Nephron progenitor cell (in vitro differentiated cells): ENCODE measurements around the gene CAMK2D.

ENCODE experiments used
- DNase-seq: peaks from one replicate; pipeline ENCODE4 v3.0.0; 2021
- H3K27ac Mint-ChIP-seq: 2 replicates; pipeline ENCODE4 v1.8.0; 2021; ENCODE audit warnings: mild to moderate bottlenecking, moderate library complexity, mixed read lengths
- H3K27me3 Mint-ChIP-seq: 2 replicates; pipeline ENCODE4 v1.8.0; 2021; ENCODE audit warnings: mild to moderate bottlenecking, low read depth, mixed read lengths; ENCODE audit not compliant: poor library complexity
- H3K36me3 Mint-ChIP-seq: 2 replicates; pipeline ENCODE4 v1.8.0; 2021; ENCODE audit warnings: low read depth, mixed read lengths
- H3K4me1 Mint-ChIP-seq: 2 replicates; pipeline ENCODE4 v1.8.0; 2021; ENCODE audit warnings: mixed read lengths
- H3K4me3 Mint-ChIP-seq: 2 replicates; pipeline ENCODE4 v1.8.0; 2021; ENCODE audit warnings: mild to moderate bottlenecking, moderate library complexity, mixed read lengths
- H3K9me3 Mint-ChIP-seq: 2 replicates; pipeline ENCODE4 v1.8.0; 2021; ENCODE audit warnings: mild to moderate bottlenecking, moderate library complexity, mixed read lengths
- CTCF ChIP-seq: fragments of 200-600 bp; sonication (generic); IDR thresholded peaks from 2 replicates; pipeline ENCODE4 v1.5.0; 2021; ENCODE audit warnings: antibody characterized with exemption

CAMK2D gene

GRCh38 chr4:113467581-113467980, 294.0 kb downstream of the CAMK2D start:
- Mint-ChIP-seq H3K27ac (no peak overlapping the region), H3K36me3 (peaks cover 14% of the 10 kb centered on the region), H3K4me3 (no peak overlapping the region), H3K9me3 (no peaks in the 10 kb centered on the region), H3K27me3 (no peaks in the 10 kb centered on the region), H3K4me1 (peaks cover 15% of the 10 kb centered on the region)
- no peak for DNase-seq
- TF ChIP-seq CTCF, result no peak

- H3K4me1 Mint-ChIP-seq, result peaks cover 8% of the 10 kb centered on the region
- H3K27me3 Mint-ChIP-seq, result no peaks in the 10 kb centered on the region
- no peak for DNase-seq
- no peak overlapping the region for H3K27ac Mint-ChIP-seq
- TF ChIP-seq CTCF, result no peak
- H3K36me3 Mint-ChIP-seq, result peaks cover 16% of the 10 kb centered on the region
- H3K9me3 Mint-ChIP-seq, result no peaks in the 10 kb centered on the region
- no peak overlapping the region for H3K4me3 Mint-ChIP-seq
Observed at GRCh38 chr4:113462286-113462685, 299.3 kb downstream of the CAMK2D start.

- H3K4me1 Mint-ChIP-seq, result peaks cover 11% of the 10 kb centered on the region
- no peak for TF ChIP-seq CTCF
- no peak for DNase-seq
- H3K9me3 Mint-ChIP-seq, result no peaks in the 10 kb centered on the region
- H3K27me3 Mint-ChIP-seq, result no peaks in the 10 kb centered on the region
- H3K4me3 Mint-ChIP-seq, result no peak overlapping the region
- peaks cover 24% of the 10 kb centered on the region for H3K36me3 Mint-ChIP-seq
- no peak overlapping the region for H3K27ac Mint-ChIP-seq
Observed at GRCh38 chr4:113461281-113461680, 300.3 kb downstream of the CAMK2D start.

- Mint-ChIP-seq H3K36me3 (peaks cover 22% of the 10 kb centered on the region), H3K27me3 (no peaks in the 10 kb centered on the region)
Observed at GRCh38 chr4:113457886-113458285, 303.7 kb downstream of the CAMK2D start.

GRCh38 chr4:113457121-113457520, 304.4 kb downstream of the CAMK2D start:
- Mint-ChIP-seq H3K36me3 (peaks cover 22% of the 10 kb centered on the region), H3K27me3 (no peaks in the 10 kb centered on the region)

More at GRCh38 chr4:113457886-113458285, 303.7 kb downstream of the CAMK2D start:
- Mint-ChIP-seq H3K27ac (peak overlapping the region; percentile 46), H3K9me3 (no peaks in the 10 kb centered on the region), H3K4me1 (peaks cover 45% of the 10 kb centered on the region), H3K4me3 (no peak overlapping the region)
- no peak for DNase-seq
- no peak for TF ChIP-seq CTCF

More at GRCh38 chr4:113457121-113457520, 304.4 kb downstream of the CAMK2D start:
- TF ChIP-seq CTCF, result no peak
- Mint-ChIP-seq H3K4me3 (no peak overlapping the region), H3K9me3 (no peaks in the 10 kb centered on the region), H3K27ac (no peak overlapping the region), H3K4me1 (peaks cover 47% of the 10 kb centered on the region)
- DNase-seq, result no peak
